ENCODE measurements around the gene MTRF1L.

GRCh38 chr6:152993431-152993830 lies 9.1 kb downstream of the MTRF1L start:
- TF ChIP-seq CTCF (conservative IDR thresholded peaks at IDR 0.05; ENCODE audit: low read depth, low read length) (peak; percentile 36; the same call in 1 of the 2 replicates), EZH2 (IDR thresholded peaks at IDR 0.05; ENCODE audit: low read length, unreplicated experiment) (no peak), EZH2phosphoT487 (IDR thresholded peaks at IDR 0.05; ENCODE audit: borderline replicate concordance, low read length) (no peak)

Data from PC-3 (cell line).